Activated CD8-positive, alpha-beta memory T cell treated with anti-CD3 and anti-CD28 coated beads, Interleukin-2, amount 50 U/mL, for 1 hour (primary cell): Measurements from ENCODE around the gene ERO1B.

Experiments
- DNase-seq: peaks from one replicate; pipeline ENCODE4 v3.0.0-alpha.2; 2020; ENCODE audit errors: extremely low read depth

Gene ERO1B

GRCh38 chr1:236181059-236181458 lies 100.7 kb downstream of the ERO1B start:
- no peak for DNase-seq

- DNase-seq, result no peak
Measured at GRCh38 chr1:236179634-236180033, 102.1 kb downstream of the ERO1B start.

GRCh38 chr1:236176337-236177336 lies 105.1 kb downstream of the ERO1B start:
- DNase-seq, result no peak

DNA sequence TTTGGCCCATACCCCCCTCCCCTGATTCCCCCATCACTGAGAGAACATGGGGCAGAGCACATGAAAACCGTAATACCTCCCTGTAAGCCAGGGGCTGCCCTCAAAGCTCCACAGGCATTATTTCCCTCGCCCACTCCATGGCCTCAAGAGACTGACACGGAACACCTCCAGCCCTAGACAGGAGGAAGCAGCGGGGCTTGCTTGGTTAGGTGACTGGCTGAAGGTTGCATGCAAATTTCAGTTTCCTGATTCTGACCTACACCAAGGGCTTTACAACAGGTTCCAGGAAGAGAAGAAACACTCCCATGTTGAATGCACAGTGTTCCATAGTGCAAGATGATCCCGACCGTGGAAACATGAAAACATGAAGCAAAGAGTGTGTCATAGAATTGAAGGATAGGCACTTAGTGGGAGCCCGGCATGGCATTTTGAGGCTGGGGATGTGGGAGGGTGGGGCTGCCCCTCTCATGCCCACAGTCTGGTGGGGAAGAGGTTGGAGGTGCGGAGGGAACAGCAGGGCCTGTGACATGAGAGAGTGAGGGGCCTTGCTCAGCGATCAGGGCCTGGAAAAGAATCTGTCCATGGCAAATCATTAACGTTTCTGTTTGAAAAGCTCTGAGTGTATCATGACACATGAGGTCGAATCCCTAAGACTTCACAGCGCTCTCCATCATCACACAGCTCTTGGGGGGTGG lies 106.0 kb downstream of the ERO1B start:
- DNase-seq, result no peak

DNA sequence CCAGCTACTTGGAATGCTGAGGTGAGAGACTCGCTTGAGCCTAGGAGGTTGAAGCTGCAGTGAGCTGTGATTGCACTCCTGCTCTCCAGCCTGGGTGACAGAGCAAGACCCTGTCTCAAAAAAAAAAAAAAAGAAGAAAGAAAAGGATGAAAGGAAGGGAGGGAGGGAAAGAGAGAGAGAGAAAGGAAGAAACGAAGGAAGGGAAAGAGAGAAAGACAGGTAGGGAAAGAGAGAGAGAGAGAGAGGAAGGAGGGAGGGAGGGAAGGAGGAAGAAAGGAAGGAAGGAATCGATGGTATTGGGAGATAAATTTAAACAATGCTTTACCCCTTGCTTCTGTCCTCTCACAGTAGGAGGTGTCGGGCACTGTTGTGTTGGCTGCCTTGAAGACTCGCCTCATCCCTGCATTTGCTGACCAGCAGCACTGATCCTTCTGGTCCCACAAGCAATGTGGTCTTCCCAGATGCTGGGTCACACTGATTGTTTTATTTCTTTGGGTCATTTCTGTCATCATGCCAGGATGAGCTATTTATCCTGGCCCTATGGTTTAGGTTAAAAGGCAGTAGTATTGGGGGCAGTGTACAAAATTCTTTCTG lies 108.5 kb downstream of the ERO1B start:
- DNase-seq, result no peak

DNA sequence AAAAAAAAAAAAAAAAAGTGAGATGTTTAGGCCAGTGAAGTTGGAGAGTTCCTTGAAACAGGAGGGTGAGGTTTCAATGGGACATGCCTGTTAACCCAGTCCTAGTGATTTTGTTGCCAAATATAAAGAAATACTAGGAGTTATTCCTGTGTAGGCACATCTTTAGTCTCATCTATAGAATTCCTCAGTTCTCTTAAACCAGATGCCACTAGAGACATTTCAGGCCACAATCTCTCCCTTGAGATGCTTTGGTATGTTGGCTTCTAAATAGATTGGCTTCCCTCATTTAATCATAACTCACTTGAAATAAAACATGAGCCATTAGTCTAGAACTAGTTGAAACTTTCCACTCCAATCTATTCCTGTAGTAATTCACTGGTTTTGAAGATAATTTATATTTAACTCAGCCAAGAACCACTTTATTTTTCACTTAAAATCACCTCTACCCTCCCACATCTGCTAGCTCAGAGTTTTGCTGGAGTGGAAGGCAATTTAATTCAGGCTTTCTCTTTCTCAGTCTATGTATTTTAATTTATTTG lies 109.6 kb downstream of the ERO1B start:
- no peak for DNase-seq

DNA sequence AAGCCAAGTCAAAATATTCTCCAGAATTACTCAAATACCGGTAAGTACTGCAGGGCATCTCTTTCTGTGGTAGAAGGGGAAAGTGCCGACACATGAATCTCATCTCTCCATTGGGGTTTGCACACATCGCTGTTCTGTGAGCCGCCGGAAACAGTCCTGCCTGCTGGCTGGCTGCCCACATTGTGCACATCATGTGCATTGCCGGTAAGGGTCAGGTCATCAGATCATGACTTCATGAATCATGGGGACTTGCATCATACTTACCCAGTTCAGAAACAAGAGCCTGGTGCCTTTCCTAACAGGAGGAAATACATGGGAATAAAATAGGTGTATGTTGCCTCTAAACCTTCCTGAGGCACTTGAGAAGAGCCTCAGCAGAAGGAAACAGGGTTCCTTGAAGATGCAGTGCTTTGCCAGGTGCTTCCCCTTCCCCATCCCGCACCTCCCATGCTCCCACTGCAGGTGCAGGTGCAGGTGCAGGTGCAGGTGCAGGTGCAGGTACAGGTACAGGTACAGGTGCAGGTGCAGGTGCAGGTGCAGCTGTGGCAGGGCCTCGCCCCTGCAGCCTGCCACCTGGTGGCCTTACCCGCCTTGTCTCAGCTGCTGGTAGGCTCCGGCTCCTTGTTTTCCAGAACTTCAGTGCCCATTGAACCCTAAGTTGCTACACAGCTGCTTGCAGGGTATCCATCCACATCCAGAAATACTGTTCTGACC lies 112.9 kb downstream of the ERO1B start:
- DNase-seq, result no peak

GRCh38 chr1:236167578-236167977 lies 114.2 kb downstream of the ERO1B start:
- DNase-seq, result no peak

- no peak for DNase-seq
Measured at GRCh38 chr1:236167154-236167553, 114.6 kb downstream of the ERO1B start.

DNA sequence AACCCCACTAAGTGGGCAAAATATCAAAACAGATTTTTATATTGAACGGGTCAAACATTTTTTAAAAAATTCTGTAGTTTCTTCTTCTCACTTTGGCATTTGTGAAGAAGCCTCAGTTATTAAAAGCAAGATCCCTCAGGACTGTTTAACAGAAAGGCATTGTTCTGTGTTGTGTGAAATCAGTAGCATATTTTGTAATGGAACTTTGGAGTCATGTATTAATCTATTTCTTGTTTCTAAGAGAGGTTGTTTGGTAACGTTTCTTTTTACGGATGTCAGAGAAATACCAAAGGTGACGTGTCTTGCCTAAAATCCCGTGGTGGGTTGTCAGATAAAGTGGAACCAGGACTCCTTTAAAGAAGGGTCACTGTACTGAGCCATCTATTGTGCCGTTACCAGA lies 115.7 kb downstream of the ERO1B start:
- DNase-seq, result no peak
